DMS53 (cell line): ENCODE data around the gene HDAC4.

Experiments used
- DNase-seq: peaks from one replicate; lab custom pipeline; 2025; lab: John Stamatoyannopoulos, UW

Gene HDAC4

DNA sequence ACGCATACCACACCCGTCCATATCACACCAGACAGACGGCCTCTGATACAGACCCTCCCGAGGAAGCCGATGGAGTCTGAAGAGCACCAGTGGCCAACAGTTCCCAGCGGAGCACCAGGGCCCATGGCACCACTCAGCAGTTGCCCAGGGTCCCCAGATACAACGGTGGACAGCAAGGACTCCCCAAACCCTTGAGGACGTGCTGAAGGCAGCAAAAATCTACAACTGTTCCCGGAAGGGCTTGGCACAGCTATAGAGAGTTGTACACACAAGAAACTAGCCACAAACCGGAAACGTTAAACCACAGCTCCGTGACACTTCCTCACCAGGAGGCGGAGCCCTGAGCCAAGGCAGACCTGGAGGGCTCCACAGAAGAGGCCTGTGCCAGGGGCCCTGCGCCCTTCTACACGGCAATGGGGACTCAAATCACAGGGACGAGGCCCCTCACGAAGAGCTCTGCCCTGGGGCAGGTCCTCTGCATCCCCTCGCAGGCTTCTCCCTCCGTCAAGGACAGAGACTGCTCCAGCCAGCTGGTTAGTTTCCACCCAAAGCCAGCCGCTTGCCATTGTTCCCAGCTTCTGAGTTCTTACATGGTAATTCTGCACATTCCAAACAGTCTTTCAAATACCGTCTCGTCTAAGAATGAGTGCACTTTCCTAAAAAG lies 133.4 kb downstream of the HDAC4 start:
- no peak for DNase-seq

GRCh38 chr2:239266779-239267287 lies 134.0 kb downstream of the HDAC4 start:
- DNase-seq: no peak

GRCh38 chr2:239266434-239266766 lies 134.4 kb downstream of the HDAC4 start:
- DNase-seq: no peak

GRCh38 chr2:239265681-239266433 lies 135.0 kb downstream of the HDAC4 start:
- DNase-seq: no peak

DNA sequence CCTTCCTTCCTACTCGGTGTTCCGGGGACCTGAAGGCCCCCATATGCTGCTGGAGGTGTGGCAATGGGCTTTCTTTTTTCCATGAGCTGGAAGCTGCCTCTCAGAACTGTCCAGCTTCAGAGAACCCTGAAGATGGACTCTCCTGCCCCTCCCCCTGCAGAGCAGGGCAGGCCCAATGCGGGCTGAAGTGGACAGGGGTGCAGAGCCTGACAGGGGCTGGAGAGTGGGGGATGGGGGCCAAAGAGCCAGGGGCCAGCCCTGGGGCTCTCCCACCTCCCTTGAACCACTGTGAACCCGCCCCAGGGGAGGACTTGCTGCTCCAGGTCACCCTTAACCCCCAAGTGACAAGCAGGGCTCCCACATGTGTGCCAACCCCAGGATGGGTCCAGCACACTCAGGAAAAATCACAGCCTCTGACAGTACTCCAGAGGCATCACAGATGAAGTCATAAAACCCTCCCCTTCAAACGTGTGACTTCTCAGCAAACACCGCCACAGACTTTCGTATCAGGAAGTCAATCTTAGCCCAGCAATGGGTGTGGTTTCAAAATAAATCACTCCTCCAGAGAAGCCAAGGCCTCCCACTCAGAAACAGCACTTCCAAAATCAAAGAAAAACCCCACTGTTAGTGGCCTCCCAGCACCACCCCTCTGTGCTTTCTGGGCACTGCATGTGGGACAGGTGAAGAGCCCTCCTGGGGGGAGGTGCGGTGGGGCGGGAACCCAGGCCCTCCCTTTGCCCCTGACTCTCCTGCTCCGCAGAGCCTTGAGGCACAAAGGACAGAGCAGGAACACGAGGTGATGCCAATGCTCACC lies 135.8 kb downstream of the HDAC4 start:
- DNase-seq: no peak

- DNase-seq: no peak
These were observed 136.4 kb downstream of the HDAC4 start for GRCh38 chr2:239264492-239264837.

GRCh38 chr2:239263669-239264491 lies 136.9 kb downstream of the HDAC4 start:
- no peak for DNase-seq

DNA sequence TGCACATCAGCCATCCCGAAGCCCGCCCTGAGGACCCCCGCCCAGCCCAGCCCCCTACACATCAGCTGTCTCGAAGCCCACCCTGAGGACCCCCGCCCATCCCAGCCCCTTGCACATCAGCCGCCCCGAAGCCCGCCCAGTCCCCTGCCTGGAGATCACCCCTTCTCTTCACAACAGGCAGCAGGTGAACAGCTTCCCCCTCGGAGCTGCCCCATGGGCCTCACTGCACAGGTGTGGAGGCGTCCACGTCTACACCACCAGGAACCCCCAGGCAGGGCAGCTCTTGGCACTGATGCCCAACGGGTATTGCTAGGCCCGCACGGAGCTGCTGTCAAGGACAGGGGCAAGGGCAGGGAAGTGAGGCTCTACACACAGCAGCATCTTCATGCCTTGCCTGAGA lies 137.6 kb downstream of the HDAC4 start:
- DNase-seq: no peak

DNA sequence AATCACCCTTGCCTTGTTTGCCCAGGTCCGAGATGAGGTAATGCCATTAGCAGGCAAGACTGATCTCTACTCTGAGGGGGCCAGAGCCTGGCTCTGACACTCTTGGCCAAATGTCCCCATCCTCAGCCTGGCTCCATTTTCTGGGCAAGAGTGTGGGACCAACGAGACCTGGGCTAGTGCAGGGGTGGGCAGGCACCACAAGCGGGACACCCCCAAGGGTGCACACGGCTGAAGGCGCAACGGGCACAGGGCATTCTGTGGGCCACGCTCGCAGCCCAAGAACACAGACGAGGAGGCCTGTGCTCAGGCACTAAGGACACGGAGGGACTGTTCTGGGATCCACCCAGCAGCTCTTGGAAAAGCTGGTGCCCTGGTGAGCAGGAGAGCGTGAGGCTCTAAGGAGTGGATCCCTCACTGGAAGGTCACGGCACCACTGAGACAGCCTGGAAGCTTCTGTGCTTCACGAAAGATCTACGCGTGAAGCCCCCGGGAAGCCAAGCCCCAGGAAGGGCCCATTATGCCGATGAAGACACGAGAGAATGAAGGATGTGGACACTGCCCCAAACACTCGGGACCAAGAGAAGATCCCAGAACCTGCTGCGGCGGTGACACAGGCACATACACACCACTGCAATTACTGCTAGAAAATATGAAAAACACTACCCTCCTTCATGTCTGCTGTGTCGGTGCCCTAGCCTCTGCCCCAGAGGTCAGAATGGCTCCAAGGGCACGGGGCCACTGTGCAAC lies 138.2 kb downstream of the HDAC4 start:
- DNase-seq: no peak

DNA sequence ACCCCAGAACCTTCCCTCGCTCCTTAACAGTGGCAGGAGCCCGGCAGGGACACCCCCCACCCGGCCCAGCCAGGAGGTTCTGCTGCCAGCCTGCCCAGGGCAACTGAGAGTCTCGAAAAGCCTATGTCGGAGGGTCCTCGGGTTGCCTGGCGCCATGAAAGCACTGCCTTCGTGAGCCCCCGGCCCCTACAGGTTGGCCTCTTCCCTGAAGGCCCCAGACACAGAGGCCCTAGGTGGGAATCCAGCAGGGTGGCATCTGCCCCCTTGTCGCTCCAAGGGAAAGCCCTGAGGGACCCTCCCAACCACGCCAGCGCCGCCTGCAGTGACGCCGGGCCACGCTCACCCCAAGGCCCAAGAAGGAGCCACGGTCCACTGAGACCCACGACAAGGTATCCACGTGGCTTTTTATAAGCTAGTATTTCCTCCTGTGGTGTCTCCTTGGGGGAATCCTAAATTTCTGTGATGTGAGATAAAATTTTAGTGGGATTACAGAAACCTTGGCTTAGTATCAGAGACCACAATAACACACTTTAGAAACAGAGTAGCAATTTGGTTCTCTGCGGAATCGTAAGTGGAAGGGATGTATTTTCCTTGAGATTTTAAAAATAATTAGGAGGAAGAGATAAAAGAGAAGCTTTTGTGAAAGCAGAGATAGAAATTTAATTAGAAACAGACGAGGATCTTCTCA lies 138.9 kb downstream of the HDAC4 start:
- DNase-seq: no peak

GRCh38 chr2:239261356-239261755 lies 139.5 kb downstream of the HDAC4 start:
- DNase-seq: no peak

DNA sequence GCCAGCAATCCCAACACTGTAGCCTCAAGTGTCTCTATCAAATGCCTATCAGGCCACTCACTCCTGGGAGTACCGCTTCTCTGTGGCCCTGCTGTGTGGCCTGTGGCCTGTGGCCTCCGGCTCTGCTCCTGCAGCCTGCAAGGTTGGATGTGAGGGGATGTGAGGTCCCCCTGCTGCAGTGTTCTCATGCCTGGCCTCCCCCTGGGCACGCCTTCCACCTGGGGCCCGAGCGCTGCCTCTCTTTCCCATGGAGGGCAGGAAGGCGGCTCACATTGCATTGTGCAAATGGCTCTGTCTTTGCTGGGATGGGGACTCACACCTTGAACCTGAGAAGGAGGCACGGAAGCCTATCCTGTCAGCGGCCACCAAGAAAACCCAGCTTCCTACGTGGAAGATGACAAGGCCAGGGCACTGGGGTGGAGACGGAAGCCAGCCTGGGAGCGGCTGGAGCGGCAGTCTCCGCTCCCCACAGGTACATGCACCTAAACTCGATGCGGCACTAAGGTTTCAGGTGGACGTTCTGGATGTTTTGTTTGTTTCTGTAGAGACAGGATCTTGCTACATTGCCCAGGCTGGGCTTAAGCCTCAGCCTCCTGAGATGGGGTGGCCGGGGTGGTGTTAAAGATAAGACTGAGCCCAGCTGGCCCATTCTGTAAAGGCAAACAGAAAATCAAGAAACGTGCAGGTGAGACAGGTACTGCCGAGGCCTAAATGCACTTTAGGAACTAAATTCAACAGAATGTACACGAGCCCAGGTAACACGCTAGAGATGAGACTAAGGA lies 140.1 kb downstream of the HDAC4 start:
- DNase-seq: no peak

GRCh38 chr2:239259603-239260298 lies 141.1 kb downstream of the HDAC4 start:
- no peak for DNase-seq

GRCh38 chr2:239259173-239259572 lies 141.6 kb downstream of the HDAC4 start:
- DNase-seq: no peak

DNA sequence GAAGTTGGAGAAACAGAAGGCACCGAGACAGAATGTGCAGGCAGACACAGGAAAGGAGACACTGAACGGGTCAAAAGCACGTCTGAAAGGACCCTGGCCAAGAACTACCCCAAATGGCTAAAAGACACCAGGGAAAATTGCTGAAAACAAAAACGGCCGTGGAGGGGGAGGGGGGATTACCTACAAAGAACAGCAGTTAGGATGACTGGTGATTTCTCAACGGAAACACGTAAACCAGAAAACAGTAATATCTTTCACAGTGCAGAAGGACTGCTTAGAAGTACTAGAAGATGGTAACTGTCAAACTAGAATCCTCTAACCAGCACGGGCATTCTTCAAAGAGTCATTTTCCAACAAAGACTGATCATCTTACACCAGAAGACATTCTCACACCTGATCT lies 142.6 kb downstream of the HDAC4 start:
- no peak for DNase-seq

DNA sequence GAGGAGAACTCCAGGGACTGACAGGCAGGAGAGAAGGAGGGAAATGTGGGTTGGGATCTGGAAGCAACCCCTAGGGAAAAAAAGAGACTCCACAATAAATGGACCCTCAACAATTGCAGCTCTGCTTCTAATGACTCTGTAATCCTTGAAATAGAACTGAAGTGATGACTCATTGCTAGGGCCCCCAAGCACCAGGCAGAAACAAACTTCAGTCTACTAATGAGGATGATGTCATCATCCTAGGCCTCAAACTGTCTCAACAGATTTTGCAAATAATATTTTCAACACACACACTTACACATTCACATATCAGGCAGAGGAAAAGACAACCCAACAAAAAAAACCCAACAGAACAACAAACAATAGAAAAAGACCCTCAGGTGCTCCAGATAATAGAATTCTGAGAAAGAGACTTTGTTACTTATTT lies 143.3 kb downstream of the HDAC4 start:
- peak; percentile 79 for DNase-seq

- DNase-seq: no peak
These were observed 144.5 kb downstream of the HDAC4 start for GRCh38 chr2:239256350-239256743.

GRCh38 chr2:239255628-239256349 lies 145.0 kb downstream of the HDAC4 start:
- peak; percentile 63 for DNase-seq

DNA sequence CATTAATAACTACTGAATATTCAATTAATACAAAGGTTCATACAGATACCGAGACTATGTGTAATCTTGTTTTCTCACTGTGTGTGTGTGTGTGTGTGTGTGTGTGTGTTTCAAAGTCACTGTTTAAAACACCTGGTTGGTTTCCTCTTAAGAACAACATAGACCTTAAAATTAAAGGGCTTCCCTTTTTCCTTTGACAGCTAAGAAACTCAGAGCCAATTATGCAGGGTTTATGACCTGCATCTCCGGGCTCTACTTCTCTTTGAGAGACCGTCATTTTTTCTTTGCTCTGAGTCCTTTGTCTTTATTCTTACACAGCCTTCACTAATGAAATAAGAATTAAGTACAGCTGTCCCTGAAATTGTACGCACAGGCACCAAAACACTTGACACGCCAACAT lies 145.6 kb downstream of the HDAC4 start:
- no peak for DNase-seq
